OCI-LY7 (cell line): ENCODE results near the gene OTP.

Experiments
- EZH2phosphoT487 ChIP-seq: fragments of 200-600 bp; sonication (generic); IDR thresholded peaks from 2 replicates; pipeline ENCODE4 v1.6.1; 2018; ENCODE audit warnings: low read depth, borderline replicate concordance, mild to moderate bottlenecking, mixed run types, antibody characterized with exemption, low read length, moderate library complexity, mixed read lengths
- TF ChIP-seq, protein P1 (sequence below): fragments of 200-600 bp; sonication (generic); conservative IDR thresholded peaks from 2 replicates; pipeline ENCODE4 v1.5.1; 2014; ENCODE audit warnings: mild to moderate bottlenecking, antibody characterized with exemption, low read length, moderate library complexity, mixed read lengths

DNA sequence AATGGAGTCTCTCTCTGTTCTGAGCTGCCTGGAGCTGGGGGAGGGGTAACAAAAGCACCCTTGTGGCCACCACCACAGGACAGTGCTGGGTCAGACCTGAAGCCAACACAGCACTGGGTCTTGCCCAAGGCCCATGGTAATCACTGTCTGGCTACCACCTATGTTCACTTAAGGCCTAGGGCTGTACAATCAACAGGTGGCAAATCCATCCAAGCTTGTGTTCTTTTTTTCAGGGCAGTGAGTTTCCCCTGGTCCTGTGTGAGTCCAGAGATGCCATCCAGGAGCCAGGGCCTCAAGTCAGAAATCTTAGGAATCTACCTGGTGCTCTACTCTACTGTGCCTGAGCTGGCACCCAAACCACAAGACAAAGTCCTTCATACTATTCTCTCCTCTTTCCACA is 20.1 kb upstream of the OTP start:
- TF ChIP-seq, protein P1, sequence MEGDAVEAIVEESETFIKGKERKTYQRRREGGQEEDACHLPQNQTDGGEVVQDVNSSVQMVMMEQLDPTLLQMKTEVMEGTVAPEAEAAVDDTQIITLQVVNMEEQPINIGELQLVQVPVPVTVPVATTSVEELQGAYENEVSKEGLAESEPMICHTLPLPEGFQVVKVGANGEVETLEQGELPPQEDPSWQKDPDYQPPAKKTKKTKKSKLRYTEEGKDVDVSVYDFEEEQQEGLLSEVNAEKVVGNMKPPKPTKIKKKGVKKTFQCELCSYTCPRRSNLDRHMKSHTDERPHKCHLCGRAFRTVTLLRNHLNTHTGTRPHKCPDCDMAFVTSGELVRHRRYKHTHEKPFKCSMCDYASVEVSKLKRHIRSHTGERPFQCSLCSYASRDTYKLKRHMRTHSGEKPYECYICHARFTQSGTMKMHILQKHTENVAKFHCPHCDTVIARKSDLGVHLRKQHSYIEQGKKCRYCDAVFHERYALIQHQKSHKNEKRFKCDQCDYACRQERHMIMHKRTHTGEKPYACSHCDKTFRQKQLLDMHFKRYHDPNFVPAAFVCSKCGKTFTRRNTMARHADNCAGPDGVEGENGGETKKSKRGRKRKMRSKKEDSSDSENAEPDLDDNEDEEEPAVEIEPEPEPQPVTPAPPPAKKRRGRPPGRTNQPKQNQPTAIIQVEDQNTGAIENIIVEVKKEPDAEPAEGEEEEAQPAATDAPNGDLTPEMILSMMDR, result no peak
- TF ChIP-seq EZH2phosphoT487, result no peak
